ENCODE results near the gene MYL12A.
"Not testable (repeated sequence)": the region's sequence is repeated elsewhere in the genome, so short reads cannot be mapped to it uniquely, and the experiment has no call there.

The MYL12A gene

GRCh38 chr18:3269241-3269913 is 21.8 kb downstream of the MYL12A start:
- no peak overlapping the region for H3K9ac ChIP-seq (ENCODE audit: low read length)
- H3K79me2 ChIP-seq (ENCODE audit: insufficient read depth, low read length): peaks cover 75% of the 10 kb centered on the region
- no peaks in the 10 kb centered on the region for H3K27me3 ChIP-seq (ENCODE audit: insufficient read depth, low read length)
- H3K27ac ChIP-seq (ENCODE audit: low read depth, low read length, poor library complexity, severe bottlenecking): no peak overlapping the region
- peaks cover 30% of the 10 kb centered on the region for H3K4me1 ChIP-seq (ENCODE audit: insufficient read depth, low read length, severe bottlenecking)
- H3K9me2 ChIP-seq (ENCODE audit: low read depth, low read length): no peaks in the 10 kb centered on the region
- no peak for TF ChIP-seq EZH2 (IDR thresholded peaks at IDR 0.05; ENCODE audit: borderline replicate concordance, low read length)
- TF ChIP-seq CTCF (IDR thresholded peaks at IDR 0.05; ENCODE audit: low read length): no peak
- peaks cover 6% of the 10 kb centered on the region; the same call in 1 of the 2 replicates for H3K36me3 ChIP-seq (ENCODE audit: insufficient read depth, low read length)
- H3K4me2 ChIP-seq (ENCODE audit: low read length): no peak overlapping the region
- no peaks in the 10 kb centered on the region for H3K9me3 ChIP-seq (ENCODE audit: low read length)
- H4K20me1 ChIP-seq (ENCODE audit: insufficient read depth, low read length): no peaks in the 10 kb centered on the region
- no peak overlapping the region for H3K4me3 ChIP-seq (ENCODE audit: low read depth, low read length, poor library complexity, severe bottlenecking)
- H3F3A ChIP-seq (ENCODE audit: insufficient read depth, low read length): no peaks in the 10 kb centered on the region
- H2AFZ ChIP-seq (ENCODE audit: low read length): no peak overlapping the region

GRCh38 chr18:3269914-3270299 is 22.3 kb downstream of the MYL12A start:
- Histone ChIP-seq H2AFZ (ENCODE audit: low read length) (no peak overlapping the region), H3K79me2 (ENCODE audit: insufficient read depth, low read length) (peaks cover 70% of the 10 kb centered on the region), H3K9me2 (ENCODE audit: low read depth, low read length) (no peaks in the 10 kb centered on the region), H3K36me3 (ENCODE audit: insufficient read depth, low read length) (peaks cover 12% of the 10 kb centered on the region), H3K4me1 (ENCODE audit: insufficient read depth, low read length, severe bottlenecking) (peaks cover 25% of the 10 kb centered on the region), H3K27ac (ENCODE audit: low read depth, low read length, poor library complexity, severe bottlenecking) (no peak overlapping the region), H3F3A (ENCODE audit: insufficient read depth, low read length) (no peaks in the 10 kb centered on the region), H3K9ac (ENCODE audit: low read length) (no peak overlapping the region), H3K27me3 (ENCODE audit: insufficient read depth, low read length) (no peaks in the 10 kb centered on the region), H4K20me1 (ENCODE audit: insufficient read depth, low read length) (no peaks in the 10 kb centered on the region), H3K4me3 (ENCODE audit: low read depth, low read length, poor library complexity, severe bottlenecking) (no peak overlapping the region), H3K9me3 (ENCODE audit: low read length) (no peaks in the 10 kb centered on the region), H3K4me2 (ENCODE audit: low read length) (no peak overlapping the region)
- no peak for TF ChIP-seq EZH2 (IDR thresholded peaks at IDR 0.05; ENCODE audit: borderline replicate concordance, low read length)
- TF ChIP-seq CTCF (IDR thresholded peaks at IDR 0.05; ENCODE audit: low read length): no peak

GRCh38 chr18:3273042-3273441 is 25.4 kb downstream of the MYL12A start:
- H3F3A ChIP-seq (ENCODE audit: insufficient read depth, low read length): no peaks in the 10 kb centered on the region
- no peaks in the 10 kb centered on the region for H4K20me1 ChIP-seq (ENCODE audit: insufficient read depth, low read length)
- H3K27me3 ChIP-seq (ENCODE audit: insufficient read depth, low read length): no peaks in the 10 kb centered on the region
- H3K4me3 ChIP-seq (ENCODE audit: low read depth, low read length, poor library complexity, severe bottlenecking): no peak overlapping the region
- H3K27ac ChIP-seq (ENCODE audit: low read depth, low read length, poor library complexity, severe bottlenecking): no peak overlapping the region
- H3K4me1 ChIP-seq (ENCODE audit: insufficient read depth, low read length, severe bottlenecking): peaks cover 8% of the 10 kb centered on the region
- no peak for TF ChIP-seq EZH2 (IDR thresholded peaks at IDR 0.05; ENCODE audit: borderline replicate concordance, low read length)
- no peak for TF ChIP-seq CTCF (IDR thresholded peaks at IDR 0.05; ENCODE audit: low read length)
- H3K79me2 ChIP-seq (ENCODE audit: insufficient read depth, low read length): peaks cover 41% of the 10 kb centered on the region
- H2AFZ ChIP-seq (ENCODE audit: low read length): no peak overlapping the region
- H3K9ac ChIP-seq (ENCODE audit: low read length): no peak overlapping the region
- H3K36me3 ChIP-seq (ENCODE audit: insufficient read depth, low read length): peaks cover 37% of the 10 kb centered on the region
- no peak overlapping the region for H3K4me2 ChIP-seq (ENCODE audit: low read length)
- no peaks in the 10 kb centered on the region for H3K9me2 ChIP-seq (ENCODE audit: low read depth, low read length)
- no peaks in the 10 kb centered on the region for H3K9me3 ChIP-seq (ENCODE audit: low read length)

- not testable (repeated sequence) for H3K4me2 ChIP-seq (ENCODE audit: low read length); H3K9me3 ChIP-seq (ENCODE audit: low read length); H3F3A ChIP-seq (ENCODE audit: insufficient read depth, low read length); H2AFZ ChIP-seq (ENCODE audit: low read length); H3K9ac ChIP-seq (ENCODE audit: low read length); H3K27me3 ChIP-seq (ENCODE audit: insufficient read depth, low read length); H3K9me2 ChIP-seq (ENCODE audit: low read depth, low read length); H3K4me3 ChIP-seq (ENCODE audit: low read depth, low read length, poor library complexity, severe bottlenecking); H4K20me1 ChIP-seq (ENCODE audit: insufficient read depth, low read length); H3K79me2 ChIP-seq (ENCODE audit: insufficient read depth, low read length)
- H3K36me3 ChIP-seq (ENCODE audit: insufficient read depth, low read length): peaks cover 39% of the 10 kb centered on the region
- peaks cover 40% of the 10 kb centered on the region for H3K4me1 ChIP-seq (ENCODE audit: insufficient read depth, low read length, severe bottlenecking)
- peak overlapping the region; percentile 96 for H3K27ac ChIP-seq (ENCODE audit: low read depth, low read length, poor library complexity, severe bottlenecking)
Observed at GRCh38 chr18:3277643-3278213, 30.1 kb downstream of the MYL12A start.

Data from OCI-LY1 (cell line).